Smooth muscle cell (in vitro differentiated cells): ENCODE results near the gene DSE. TPM values are rescaled to one million over a fixed set of nuclear protein-coding genes. Genes with fewer than 3 reads are reported as not detected.

Source experiments
- DNase-seq: peaks from one replicate; lab custom pipeline; 2025; ENCODE audit not compliant: unreplicated experiment; lab: John Stamatoyannopoulos, UW
- H2AFZ ChIP-seq: fragments of 200-600 bp; sonication (generic); 2 replicates; pipeline ENCODE4 v1.6.0; 2016; ENCODE audit warnings: antibody characterized with exemption, low read depth, mild to moderate bottlenecking
- H3F3A ChIP-seq: fragments of 200-600 bp; sonication (generic); 2 replicates; pipeline ENCODE4 v1.6.0; 2017; ENCODE audit warnings: antibody characterized with exemption, low read depth
- H3K27ac ChIP-seq: fragments of 200-600 bp; sonication (generic); 2 replicates; pipeline ENCODE4 v1.5.1; 2016; ENCODE audit warnings: low read depth, mild to moderate bottlenecking
- H3K27me3 ChIP-seq: fragments of 200-600 bp; sonication (generic); 2 replicates; pipeline ENCODE4 v1.6.1; 2016; ENCODE audit warnings: low read depth, mild to moderate bottlenecking
- H3K36me3 ChIP-seq: fragments of 200-600 bp; sonication (generic); 2 replicates; pipeline ENCODE4 v1.5.1; 2016; ENCODE audit warnings: low read depth
- H3K4me1 ChIP-seq: fragments of 200-600 bp; sonication (generic); 2 replicates; pipeline ENCODE4 v1.5.1; 2016; ENCODE audit warnings: low read depth
- H3K4me2 ChIP-seq: fragments of 200-600 bp; sonication (generic); 2 replicates; pipeline ENCODE4 v1.6.0; 2016; ENCODE audit warnings: mild to moderate bottlenecking
- H3K4me3 ChIP-seq: fragments of 200-600 bp; sonication (generic); 2 replicates; pipeline ENCODE4 v1.5.1; 2016; ENCODE audit warnings: mild to moderate bottlenecking
- H3K79me2 ChIP-seq: fragments of 200-600 bp; sonication (generic); 2 replicates; pipeline ENCODE4 v1.6.0; 2016; ENCODE audit warnings: low read depth, mild to moderate bottlenecking
- H3K9ac ChIP-seq: fragments of 200-600 bp; sonication (generic); 2 replicates; pipeline ENCODE4 v1.6.0; 2016; ENCODE audit warnings: low read depth
- H3K9me3 ChIP-seq: fragments of 200-600 bp; sonication (generic); replicated peaks from 2 replicates; pipeline ENCODE4 v1.5.1; 2016; ENCODE audit warnings: low read depth
- H4K20me1 ChIP-seq: fragments of 200-600 bp; sonication (generic); 2 replicates; pipeline ENCODE4 v1.6.0; 2016; ENCODE audit warnings: low read depth
- CTCF ChIP-seq: fragments of 200-600 bp; sonication (generic); IDR thresholded peaks from 2 replicates; pipeline ENCODE4 v1.5.1; 2017; ENCODE audit warnings: borderline replicate concordance, mild to moderate bottlenecking, antibody characterized with exemption; ENCODE audit not compliant: insufficient read depth, poor library complexity, severe bottlenecking
- whole genome bisulfite sequencing: methylation state at CpG from one replicate; pipeline ENCODE4 v1.1.7; 2016; ENCODE audit warnings: low lambda C conversion rate; 5-methylcytosine and 5-hydroxymethylcytosine counted together
- polyA plus RNA-seq: library from polyadenylated mRNA; unstranded; fragments of >200 nt; fragmentation: Nextera tagmentation; extraction: Ambion mirVana; gene quantifications from 2 replicates; pipeline ENCODE4 v1.2.1, GENCODE V29; 2016
- total RNA-seq: library from RNA; depleted of rRNA; stranded (reverse); fragments of >200 nt; gene quantifications from 2 replicates; pipeline ENCODE4 v1.2.3, GENCODE V29; 2014

DSE gene
- total and polyA plus RNA-seq, 2 experiments from 2014 or later: 38.6 to 76.2 TPM

- Histone ChIP-seq H3K9me3 (no peaks in the 10 kb centered on the region), H3K79me2 (no peaks in the 10 kb centered on the region), H4K20me1 (no peaks in the 10 kb centered on the region), H3K4me3 (peak within 1 kb of the TSS; percentile 56), H3K9ac (no peak within 1 kb of the TSS), H3K36me3 (no peaks in the 10 kb centered on the region), H3K27ac (no peak within 1 kb of the TSS), H3K4me2 (peak within 1 kb of the TSS; percentile 92), H3K4me1 (peaks cover 3% of the 10 kb centered on the region), H3F3A (no peaks in the 10 kb centered on the region), H2AFZ (peak within 1 kb of the TSS; percentile 86), H3K27me3 (peaks cover 39% of the 10 kb centered on the region)
- WGBS: 48% methylated on average over 13 of the region's 13 CpGs
- DNase-seq: no peak
- no peak for TF ChIP-seq CTCF
Measured at GRCh38 chr6:116461331-116461931, 90.7 kb downstream of the DSE start, which contains the start of gene CALHM6. TSS of gene CALHM6 (plus strand) at chr6:116461375. CDS start at chr6:116461930, 555 bp downstream.

- Histone ChIP-seq H3K4me2 (peak overlapping the region; percentile 92), H2AFZ (peak overlapping the region; percentile 86), H3K79me2 (no peaks in the 10 kb centered on the region), H3K4me1 (peaks cover 3% of the 10 kb centered on the region), H3K27me3 (peaks cover 39% of the 10 kb centered on the region), H3K9ac (no peak overlapping the region), H3K36me3 (no peaks in the 10 kb centered on the region), H3K9me3 (no peaks in the 10 kb centered on the region), H3K27ac (no peak overlapping the region), H4K20me1 (no peaks in the 10 kb centered on the region), H3F3A (no peaks in the 10 kb centered on the region), H3K4me3 (peak overlapping the region; percentile 56)
- WGBS: 13% methylated on average over 67 of the region's 84 CpGs
- no peak for TF ChIP-seq CTCF
- peak; percentile 18 for DNase-seq
Measured at GRCh38 chr6:116461932-116462885, 91.5 kb downstream of the DSE start.

DNA sequence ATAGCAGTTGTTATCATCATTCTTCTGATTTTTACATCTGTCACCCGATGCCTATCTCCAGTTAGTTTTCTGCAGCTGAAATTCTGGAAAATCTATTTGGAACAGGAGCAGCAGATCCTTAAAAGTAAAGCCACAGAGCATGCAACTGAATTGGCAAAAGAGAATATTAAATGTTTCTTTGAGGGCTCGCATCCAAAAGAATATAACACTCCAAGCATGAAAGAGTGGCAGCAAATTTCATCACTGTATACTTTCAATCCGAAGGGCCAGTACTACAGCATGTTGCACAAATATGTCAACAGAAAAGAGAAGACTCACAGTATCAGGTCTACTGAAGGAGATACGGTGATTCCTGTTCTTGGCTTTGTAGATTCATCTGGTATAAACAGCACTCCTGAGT lies 92.6 kb downstream of the DSE start:
- Histone ChIP-seq H3K9me3 (no peaks in the 10 kb centered on the region), H3K27ac (no peak overlapping the region), H3K4me2 (no peak overlapping the region), H4K20me1 (no peaks in the 10 kb centered on the region), H2AFZ (no peak overlapping the region), H3K79me2 (no peaks in the 10 kb centered on the region), H3F3A (no peaks in the 10 kb centered on the region), H3K36me3 (no peaks in the 10 kb centered on the region), H3K4me1 (peaks cover 3% of the 10 kb centered on the region), H3K27me3 (peaks cover 39% of the 10 kb centered on the region), H3K9ac (no peak overlapping the region), H3K4me3 (no peak overlapping the region)
- DNase-seq: no peak
- TF ChIP-seq CTCF: no peak
- WGBS: 96% methylated on average over 4 of the region's 4 CpGs
